ENCODE data around the gene ODAD2. TPM values are rescaled to one million over a fixed set of nuclear protein-coding genes. Genes with fewer than 3 reads are reported as not detected.

Gene ODAD2
- total RNA-seq, 2 experiments from 2014 or later = not detected

DNA sequence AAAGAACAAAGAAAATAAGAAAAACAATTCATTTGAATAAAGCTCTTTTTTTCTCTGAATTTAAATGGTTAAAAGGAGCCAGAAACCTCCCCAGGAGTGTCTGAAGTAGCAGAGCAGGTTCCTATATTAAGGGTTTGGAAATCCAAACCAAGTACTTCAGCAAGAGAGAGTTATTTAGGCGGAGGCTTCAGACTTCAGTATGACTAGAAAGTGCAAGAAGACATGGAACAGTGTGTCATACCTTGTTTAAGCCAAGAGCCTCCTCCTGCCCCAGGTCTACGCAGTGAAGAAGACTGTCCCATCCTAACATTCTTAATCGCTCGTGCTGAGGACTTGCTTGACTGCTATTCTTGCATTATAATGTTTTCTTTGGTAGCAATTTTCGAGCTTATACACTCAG is 51.3 kb downstream of the ODAD2 start:
- CTCF ChIA-PET (ENCODE audit: unreplicated experiment) = no interaction called here
- Histone ChIP-seq H3K27ac (ENCODE audit: low read depth, low read length, poor library complexity, severe bottlenecking) (no peak overlapping the region), H3K4me3 (ENCODE audit: low read depth, low read length, poor library complexity, severe bottlenecking) (no peak overlapping the region), H3K4me2 (ENCODE audit: low read length) (no peak overlapping the region), H3K79me2 (ENCODE audit: insufficient read depth, low read depth, low read length) (no peaks in the 10 kb centered on the region), H2AFZ (ENCODE audit: low read length) (no peak overlapping the region), H3K9me2 (ENCODE audit: insufficient read depth, low read length) (no peaks in the 10 kb centered on the region), H3K36me3 (ENCODE audit: insufficient read depth, low read length) (no peaks in the 10 kb centered on the region), H4K20me1 (ENCODE audit: insufficient read depth, low read length) (no peaks in the 10 kb centered on the region), H3K4me1 (ENCODE audit: insufficient read depth, low read length, poor library complexity, severe bottlenecking) (no peaks in the 10 kb centered on the region), H3K9me3 (ENCODE audit: low read length) (no peaks in the 10 kb centered on the region)
- BruUV-seq (replicated peaks) = no TSS peak
- DNase-seq (ENCODE audit: low spot score) = no peak
- intact Hi-C loops (cut with micrococcal nuclease; ENCODE audit: unreplicated experiment) = no loop called here
- POLR2A ChIA-PET = interaction anchor here (0.6 to 1.3 kb wide), 4 partner anchors 18 to 181 kb away, joined by 3 read pairs; no protein-coding TSS in a partner anchor
- no peak for TF ChIP-seq EZH2phosphoT487 (IDR thresholded peaks at IDR 0.05; ENCODE audit: borderline replicate concordance, low read depth, low read length)
- TF ChIP-seq, protein P1, sequence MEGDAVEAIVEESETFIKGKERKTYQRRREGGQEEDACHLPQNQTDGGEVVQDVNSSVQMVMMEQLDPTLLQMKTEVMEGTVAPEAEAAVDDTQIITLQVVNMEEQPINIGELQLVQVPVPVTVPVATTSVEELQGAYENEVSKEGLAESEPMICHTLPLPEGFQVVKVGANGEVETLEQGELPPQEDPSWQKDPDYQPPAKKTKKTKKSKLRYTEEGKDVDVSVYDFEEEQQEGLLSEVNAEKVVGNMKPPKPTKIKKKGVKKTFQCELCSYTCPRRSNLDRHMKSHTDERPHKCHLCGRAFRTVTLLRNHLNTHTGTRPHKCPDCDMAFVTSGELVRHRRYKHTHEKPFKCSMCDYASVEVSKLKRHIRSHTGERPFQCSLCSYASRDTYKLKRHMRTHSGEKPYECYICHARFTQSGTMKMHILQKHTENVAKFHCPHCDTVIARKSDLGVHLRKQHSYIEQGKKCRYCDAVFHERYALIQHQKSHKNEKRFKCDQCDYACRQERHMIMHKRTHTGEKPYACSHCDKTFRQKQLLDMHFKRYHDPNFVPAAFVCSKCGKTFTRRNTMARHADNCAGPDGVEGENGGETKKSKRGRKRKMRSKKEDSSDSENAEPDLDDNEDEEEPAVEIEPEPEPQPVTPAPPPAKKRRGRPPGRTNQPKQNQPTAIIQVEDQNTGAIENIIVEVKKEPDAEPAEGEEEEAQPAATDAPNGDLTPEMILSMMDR (conservative IDR thresholded peaks at IDR 0.05; ENCODE audit: low read length) = no peak

GRCh38 chr10:27944005-27944404 is 54.9 kb downstream of the ODAD2 start:
- no peaks in the 10 kb centered on the region for H3K9me2 ChIP-seq (ENCODE audit: insufficient read depth, low read length)
- H4K20me1 ChIP-seq (ENCODE audit: insufficient read depth, low read length) = no peaks in the 10 kb centered on the region
- H2AFZ ChIP-seq (ENCODE audit: low read length) = no peak overlapping the region
- H3K9me3 ChIP-seq (ENCODE audit: low read length) = no peaks in the 10 kb centered on the region
- intact Hi-C loops (cut with micrococcal nuclease; ENCODE audit: unreplicated experiment) = no loop called here
- H3K4me1 ChIP-seq (ENCODE audit: insufficient read depth, low read length, poor library complexity, severe bottlenecking) = no peaks in the 10 kb centered on the region
- BruUV-seq (replicated peaks) = no TSS peak
- H3K4me2 ChIP-seq (ENCODE audit: low read length) = no peak overlapping the region
- H3K79me2 ChIP-seq (ENCODE audit: insufficient read depth, low read depth, low read length) = no peaks in the 10 kb centered on the region
- H3K4me3 ChIP-seq (ENCODE audit: low read depth, low read length, poor library complexity, severe bottlenecking) = no peak overlapping the region
- DNase-seq (ENCODE audit: low spot score) = no peak
- CTCF ChIA-PET (ENCODE audit: unreplicated experiment) = no interaction called here
- no peaks in the 10 kb centered on the region for H3K36me3 ChIP-seq (ENCODE audit: insufficient read depth, low read length)
- TF ChIP-seq, protein P1 (conservative IDR thresholded peaks at IDR 0.05; ENCODE audit: low read length) = no peak
- no peak for TF ChIP-seq EZH2phosphoT487 (IDR thresholded peaks at IDR 0.05; ENCODE audit: borderline replicate concordance, low read depth, low read length)
- POLR2A ChIA-PET = interaction anchor here (0.6 kb wide), 3 partner anchors 18 to 677 kb away, joined by 3 to 5 read pairs (median 3); no protein-coding TSS in a partner anchor
- no peak overlapping the region for H3K27ac ChIP-seq (ENCODE audit: low read depth, low read length, poor library complexity, severe bottlenecking)

GRCh38 chr10:27914888-27915287 is 84.0 kb downstream of the ODAD2 start:
- intact Hi-C loops (cut with micrococcal nuclease; ENCODE audit: unreplicated experiment) = no loop called here
- Histone ChIP-seq H3K9me2 (ENCODE audit: insufficient read depth, low read length) (no peaks in the 10 kb centered on the region), H3K4me3 (ENCODE audit: low read depth, low read length, poor library complexity, severe bottlenecking) (no peak overlapping the region), H3K27ac (ENCODE audit: low read depth, low read length, poor library complexity, severe bottlenecking) (no peak overlapping the region), H3K4me2 (ENCODE audit: low read length) (no peak overlapping the region), H3K9me3 (ENCODE audit: low read length) (no peaks in the 10 kb centered on the region), H3K36me3 (ENCODE audit: insufficient read depth, low read length) (no peaks in the 10 kb centered on the region), H4K20me1 (ENCODE audit: insufficient read depth, low read length) (no peaks in the 10 kb centered on the region), H3K79me2 (ENCODE audit: insufficient read depth, low read depth, low read length) (no peaks in the 10 kb centered on the region), H3K4me1 (ENCODE audit: insufficient read depth, low read length, poor library complexity, severe bottlenecking) (no peaks in the 10 kb centered on the region), H2AFZ (ENCODE audit: low read length) (no peak overlapping the region)
- TF ChIP-seq, protein P1 (conservative IDR thresholded peaks at IDR 0.05; ENCODE audit: low read length) = no peak
- TF ChIP-seq EZH2phosphoT487 (IDR thresholded peaks at IDR 0.05; ENCODE audit: borderline replicate concordance, low read depth, low read length) = no peak
- no peak for DNase-seq (ENCODE audit: low spot score)
- ChIA-PET POLR2A (interaction anchor here (0.7 to 1.6 kb wide), 2 partner anchors 20 to 59 kb away, joined by 4 to 5 read pairs; no protein-coding TSS in a partner anchor), CTCF (ENCODE audit: unreplicated experiment) (no interaction called here)
- no TSS peak for BruUV-seq (replicated peaks)

Measured in OCI-LY7 (cell line).